Measurements from ENCODE around the gene HSD17B12. TPM values are rescaled to one million over a fixed set of nuclear protein-coding genes. Genes with fewer than 3 reads are reported as not detected.

The HSD17B12 gene
- total and polyA plus RNA-seq, 2 of the 13 experiments (the other 11 are each of a cell fraction or from before 2014, with no cell fraction given): 50.3 to 117 TPM

- Histone ChIP-seq H3K4me1 (ENCODE audit: insufficient read depth, low read length) (no peaks in the 10 kb centered on the region), H3K79me2 (ENCODE audit: insufficient read depth, low read length) (no peaks in the 10 kb centered on the region), H3K4me2 (ENCODE audit: low read depth, low read length) (no peak overlapping the region), H3K36me3 (replicated peaks in 1 of 2; ENCODE audit: control insufficient read depth in 1 of 2, insufficient read depth in 2 of 2, low read length in 2 of 2) (peaks cover 4 to 31% of the 10 kb centered on the region in 2 experiments), H4K20me1 (ENCODE audit: insufficient read depth, low read length) (peaks cover 9% of the 10 kb centered on the region; the same call in 1 of the 2 replicates), H2AFZ (ENCODE audit: low read length) (no peak overlapping the region), H3K27ac (ENCODE audit: extremely low read length, insufficient read depth, low read length) (no peak overlapping the region), H3K9me3 (ENCODE audit: low read length) (no peaks in the 10 kb centered on the region), H3K9ac (ENCODE audit: insufficient read depth, low read depth, low read length) (no peak overlapping the region), H3K27me3 (ENCODE audit: control insufficient read depth in 1 of 2, insufficient read depth in 2 of 2, low read length in 2 of 2) (no peaks in the 10 kb centered on the region), H3K4me3 (replicated peaks in 1 of 3; ENCODE audit: insufficient read depth in 1 of 3, low read depth in 2 of 3, low read length in 3 of 3) (no peak overlapping the region)
- in situ Hi-C loops (cut with HindIII; ENCODE audit: extremely low pct_ligation_motif_present, low pct_unique_long_range_greater_than_20kb): no loop called here
- no peak for TF ChIP-seq ZNF335 (CRISPR knock-in tag; IDR thresholded peaks at IDR 0.05)
- TF ChIP-seq RARG (CRISPR knock-in tag; IDR thresholded peaks at IDR 0.05; ENCODE audit: low read depth): no peak
- no peak for TF ChIP-seq ZNF749 (CRISPR knock-in tag; IDR thresholded peaks at IDR 0.05; ENCODE audit: borderline replicate concordance)
- TF ChIP-seq KLF12 (CRISPR knock-in tag; IDR thresholded peaks at IDR 0.05; ENCODE audit: borderline replicate concordance): no peak
- TF ChIP-seq ZNF605 (CRISPR knock-in tag; IDR thresholded peaks at IDR 0.05): no peak
- no peak for TF ChIP-seq GTF2F1 (IDR thresholded peaks at IDR 0.05; ENCODE audit: low read length)
- no peak for TF ChIP-seq HDAC2 (CRISPR knock-in tag; IDR thresholded peaks at IDR 0.05)
- TF ChIP-seq ZNF234 (CRISPR knock-in tag; conservative IDR thresholded peaks at IDR 0.05): no peak
- TF ChIP-seq MTA3 (CRISPR knock-in tag; IDR thresholded peaks at IDR 0.05): no peak
- intact Hi-C loops (cut with micrococcal nuclease; ENCODE audit: unreplicated experiment): loop anchor here (5.0 kb wide), 2 partner anchors 276 to 351 kb away; no protein-coding TSS in a partner anchor
- no TSS peak for BruUV-seq (replicated peaks)
- POLR2A ChIA-PET: no interaction called here
- no peak for ATAC-seq
- no peak for FAIRE-seq
- CTCF ChIA-PET (ENCODE audit: low intra/inter-chr PET ratio, low total read pairs): no interaction called here
- no peak for DNase-seq (ENCODE audit: low spot score)
These were observed 173.2 kb downstream of the HSD17B12 start for GRCh38 chr11:43853781-43854180.

- in situ Hi-C loops (cut with HindIII; ENCODE audit: extremely low pct_ligation_motif_present, low pct_unique_long_range_greater_than_20kb): no loop called here
- H3K9ac ChIP-seq (ENCODE audit: insufficient read depth, low read depth, low read length): no peak overlapping the region
- H3K9me3 ChIP-seq (ENCODE audit: low read length): no peaks in the 10 kb centered on the region
- peaks cover 4 to 28% of the 10 kb centered on the region in 2 experiments; a peak in 4 of 5 replicates for H3K36me3 ChIP-seq (replicated peaks in 1 of 2; ENCODE audit: control insufficient read depth in 1 of 2, insufficient read depth in 2 of 2, low read length in 2 of 2)
- ATAC-seq (no peak), DNase-seq (ENCODE audit: low spot score) (no peak), FAIRE-seq (no peak)
- H3K4me1 ChIP-seq (ENCODE audit: insufficient read depth, low read length): no peaks in the 10 kb centered on the region
- H4K20me1 ChIP-seq (ENCODE audit: insufficient read depth, low read length): 0 out of 2 replicates have a peak, but pooled peaks cover 3% of the 10 kb centered on the region
- BruUV-seq (replicated peaks): no TSS peak
- H3K79me2 ChIP-seq (ENCODE audit: insufficient read depth, low read length): no peaks in the 10 kb centered on the region
- intact Hi-C loops (cut with micrococcal nuclease; ENCODE audit: unreplicated experiment): no loop called here
- no peak overlapping the region for H2AFZ ChIP-seq (ENCODE audit: low read length)
- ChIA-PET CTCF (ENCODE audit: low intra/inter-chr PET ratio, low total read pairs) (no interaction called here), POLR2A (no interaction called here)
- 96% methylated on average over 3 of the region's 3 CpGs for WGBS (ENCODE audit: low lambda C conversion rate)
- H3K4me2 ChIP-seq (ENCODE audit: low read depth, low read length): no peak overlapping the region
- no peaks in the 10 kb centered on the region for H3K27me3 ChIP-seq (ENCODE audit: control insufficient read depth in 1 of 2, insufficient read depth in 2 of 2, low read length in 2 of 2)
- no peak overlapping the region for H3K4me3 ChIP-seq (replicated peaks in 1 of 3; ENCODE audit: insufficient read depth in 1 of 3, low read depth in 2 of 3, low read length in 3 of 3)
- no peak overlapping the region for H3K27ac ChIP-seq (ENCODE audit: extremely low read length, insufficient read depth, low read length)
- TF ChIP-seq CERS6 (CRISPR knock-in tag; IDR thresholded peaks at IDR 0.05) (no peak), ZSCAN22 (CRISPR knock-in tag; IDR thresholded peaks at IDR 0.05) (no peak), ZNF335 (CRISPR knock-in tag; IDR thresholded peaks at IDR 0.05) (no peak), ZMAT3 (CRISPR knock-in tag; conservative IDR thresholded peaks at IDR 0.05) (no peak), FOXO4 (CRISPR knock-in tag; conservative IDR thresholded peaks at IDR 0.05) (no peak), STAT5B (CRISPR knock-in tag; IDR thresholded peaks at IDR 0.05) (no peak), MYNN (CRISPR knock-in tag; IDR thresholded peaks at IDR 0.05; ENCODE audit: low read depth) (no peak), ZNF160 (CRISPR knock-in tag; IDR thresholded peaks at IDR 0.05) (no peak), ATRX (CRISPR knock-in tag; IDR thresholded peaks at IDR 0.05; ENCODE audit: borderline replicate concordance) (no peak), ZNF570 (CRISPR knock-in tag; IDR thresholded peaks at IDR 0.05; ENCODE audit: borderline replicate concordance) (no peak), HOXA5 (CRISPR knock-in tag; IDR thresholded peaks at IDR 0.05) (no peak), ZNF83 (CRISPR knock-in tag; IDR thresholded peaks at IDR 0.05; ENCODE audit: borderline replicate concordance) (no peak)
These were observed 176.5 kb downstream of the HSD17B12 start for GRCh38 chr11:43856993-43857392.
